DND-41 (cell line): Measurements from ENCODE around the gene DLGAP1.

Source experiments
- ATAC-seq: fragments of 200-7000 bp; cut with Tn5 transposase; 3 replicates; pipeline ENCODE4 v1.9.1; 2021; ENCODE audit warnings: low read depth; ENCODE audit not compliant: insufficient read depth
- DNase-seq: peaks from one replicate; pipeline ENCODE4 v3.0.0-alpha.2; 2020
- H2AFZ ChIP-seq: 2 replicates; pipeline ENCODE4 v1.6.0; 2012; ENCODE audit warnings: low read depth, low read length
- H3K27ac ChIP-seq: 2 replicates; pipeline ENCODE4 v1.5.1; 2012; ENCODE audit warnings: low read length, inconsistent platforms
- H3K27me3 ChIP-seq: fragments of 200-600 bp; sonication (generic); 2 replicates; pipeline ENCODE4 v1.6.0; 2012; ENCODE audit warnings: low read length, mild to moderate bottlenecking, inconsistent platforms; ENCODE audit not compliant: insufficient read depth, poor library complexity
- H3K36me3 ChIP-seq: 2 replicates; pipeline ENCODE4 v1.5.1; 2012; ENCODE audit warnings: low read length, inconsistent platforms; ENCODE audit not compliant: insufficient read depth
- H3K4me1 ChIP-seq: 2 replicates; pipeline ENCODE4 v1.5.1; 2012; ENCODE audit warnings: mild to moderate bottlenecking, low read length; ENCODE audit not compliant: insufficient read depth
- H3K4me2 ChIP-seq: 2 replicates; pipeline ENCODE4 v1.6.0; 2012; ENCODE audit warnings: mild to moderate bottlenecking, moderate library complexity, low read length, inconsistent platforms; ENCODE audit not compliant: insufficient read depth
- H3K4me3 ChIP-seq, 2 experiments: fragments of 200-600 bp in 1 of 2; shearing (Covaris generic) in 1 of 2; 2 replicates each; pipeline ENCODE4 v1.5.1; 2012 to 2016; ENCODE audit warnings: inconsistent platforms in 2 of 2, low read length in 2 of 2, mild to moderate bottlenecking in 2 of 2, low read depth in 1 of 2, moderate library complexity in 1 of 2
- H3K79me2 ChIP-seq: 2 replicates; pipeline ENCODE4 v1.6.0; 2012; ENCODE audit warnings: low read length, inconsistent platforms; ENCODE audit not compliant: insufficient read depth
- H3K9ac ChIP-seq: 2 replicates; pipeline ENCODE4 v1.6.0; 2012; ENCODE audit warnings: low read depth, mild to moderate bottlenecking, inconsistent platforms, low read length, moderate library complexity
- H3K9me3 ChIP-seq: 2 replicates; pipeline ENCODE4 v1.5.1; 2012; ENCODE audit warnings: low read length, moderate library complexity, mild to moderate bottlenecking, inconsistent platforms; ENCODE audit not compliant: insufficient read depth, severe bottlenecking
- H4K20me1 ChIP-seq: 2 replicates; pipeline ENCODE4 v1.6.0; 2012; ENCODE audit warnings: low read length; ENCODE audit not compliant: insufficient read depth
- CTCF ChIP-seq: IDR thresholded peaks from 2 replicates; pipeline ENCODE4 v1.5.1; 2012; ENCODE audit warnings: borderline replicate concordance, low read length, moderate library complexity, mild to moderate bottlenecking; ENCODE audit not compliant: poor library complexity, severe bottlenecking; ENCODE audit errors: extremely low read depth
- EZH2 ChIP-seq: IDR thresholded peaks from 3 replicates; pipeline ENCODE4 v1.6.1; 2012; ENCODE audit warnings: borderline replicate concordance, low read depth, mild to moderate bottlenecking, moderate library complexity, low read length, inconsistent platforms; ENCODE audit not compliant: severe bottlenecking

The DLGAP1 gene

GRCh38 chr18:4286256-4286655 lies 168.9 kb downstream of the DLGAP1 start:
- TF ChIP-seq CTCF (no peak), EZH2 (no peak)
- no peaks in the 10 kb centered on the region for H3K36me3 ChIP-seq
- H3K79me2 ChIP-seq, result no peaks in the 10 kb centered on the region
- no peak for DNase-seq
- H3K27me3 ChIP-seq, result no peaks in the 10 kb centered on the region
- no peak overlapping the region for H2AFZ ChIP-seq
- no peak overlapping the region for H3K4me2 ChIP-seq
- no peaks in the 10 kb centered on the region for H4K20me1 ChIP-seq
- ATAC-seq, result no peak
- H3K4me1 ChIP-seq, result no peaks in the 10 kb centered on the region
- no peak overlapping the region for H3K9ac ChIP-seq
- H3K9me3 ChIP-seq, result no peaks in the 10 kb centered on the region
- no peak overlapping the region for H3K4me3 ChIP-seq
- no peak overlapping the region for H3K27ac ChIP-seq

GRCh38 chr18:4285525-4285924 lies 169.6 kb downstream of the DLGAP1 start:
- no peak overlapping the region for H2AFZ ChIP-seq
- H3K79me2 ChIP-seq, result no peaks in the 10 kb centered on the region
- H3K9me3 ChIP-seq, result no peaks in the 10 kb centered on the region
- no peaks in the 10 kb centered on the region for H3K4me1 ChIP-seq
- ATAC-seq, result no peak
- no peak overlapping the region for H3K4me3 ChIP-seq
- H3K4me2 ChIP-seq, result no peak overlapping the region
- TF ChIP-seq CTCF (no peak), EZH2 (no peak)
- no peak overlapping the region for H3K9ac ChIP-seq
- H3K27me3 ChIP-seq, result no peaks in the 10 kb centered on the region
- no peak overlapping the region for H3K27ac ChIP-seq
- H4K20me1 ChIP-seq, result no peaks in the 10 kb centered on the region
- no peak for DNase-seq
- H3K36me3 ChIP-seq, result no peaks in the 10 kb centered on the region

GRCh38 chr18:4284528-4284927 lies 170.6 kb downstream of the DLGAP1 start:
- no peak overlapping the region for H2AFZ ChIP-seq
- ATAC-seq (no peak), DNase-seq (no peak)
- no peaks in the 10 kb centered on the region for H3K27me3 ChIP-seq
- H3K4me3 ChIP-seq, result no peak overlapping the region
- no peaks in the 10 kb centered on the region for H3K9me3 ChIP-seq
- no peak overlapping the region for H3K27ac ChIP-seq
- H3K4me1 ChIP-seq, result no peaks in the 10 kb centered on the region
- H3K4me2 ChIP-seq, result no peak overlapping the region
- no peak for TF ChIP-seq CTCF
- no peak for TF ChIP-seq EZH2
- no peaks in the 10 kb centered on the region for H3K36me3 ChIP-seq
- no peak overlapping the region for H3K9ac ChIP-seq
- no peaks in the 10 kb centered on the region for H4K20me1 ChIP-seq
- H3K79me2 ChIP-seq, result no peaks in the 10 kb centered on the region

- no peaks in the 10 kb centered on the region for H3K4me1 ChIP-seq
- H3K27me3 ChIP-seq, result no peaks in the 10 kb centered on the region
- no peaks in the 10 kb centered on the region for H3K36me3 ChIP-seq
- no peak for TF ChIP-seq CTCF
- TF ChIP-seq EZH2, result no peak
- H3K27ac ChIP-seq, result no peak overlapping the region
- no peak overlapping the region for H3K4me3 ChIP-seq
- no peak overlapping the region for H3K4me2 ChIP-seq
- ATAC-seq, result no peak
- no peak overlapping the region for H3K9ac ChIP-seq
- no peak overlapping the region for H2AFZ ChIP-seq
- no peak for DNase-seq
- no peaks in the 10 kb centered on the region for H3K9me3 ChIP-seq
- no peaks in the 10 kb centered on the region for H3K79me2 ChIP-seq
- H4K20me1 ChIP-seq, result no peaks in the 10 kb centered on the region
Observed at GRCh38 chr18:4283746-4284291, 171.3 kb downstream of the DLGAP1 start.
